T-helper 2 cell treated with Interferon-gamma antibody and Interleukin-4, amounts not matched to agents 100 ng/mL and 5 ng/mL, for 36 hours (primary cell): ENCODE measurements around the gene CD63. TPM values are rescaled to one million over a fixed set of nuclear protein-coding genes. Genes with fewer than 3 reads are reported as not detected.

Experiments
- intact Hi-C: fragments of 100-400 bp; cut with micrococcal nuclease; formaldehyde crosslinking; loops from one replicate; pipeline ENCODE4 v1.15.1; 2023
- total RNA-seq: library from RNA; stranded (reverse); gene quantifications from 2 replicates; pipeline ENCODE4 v1.2.3, GENCODE V29; 2022

CD63 gene
- total RNA-seq, 1 donor from 2014 or later: 184 TPM

DNA sequence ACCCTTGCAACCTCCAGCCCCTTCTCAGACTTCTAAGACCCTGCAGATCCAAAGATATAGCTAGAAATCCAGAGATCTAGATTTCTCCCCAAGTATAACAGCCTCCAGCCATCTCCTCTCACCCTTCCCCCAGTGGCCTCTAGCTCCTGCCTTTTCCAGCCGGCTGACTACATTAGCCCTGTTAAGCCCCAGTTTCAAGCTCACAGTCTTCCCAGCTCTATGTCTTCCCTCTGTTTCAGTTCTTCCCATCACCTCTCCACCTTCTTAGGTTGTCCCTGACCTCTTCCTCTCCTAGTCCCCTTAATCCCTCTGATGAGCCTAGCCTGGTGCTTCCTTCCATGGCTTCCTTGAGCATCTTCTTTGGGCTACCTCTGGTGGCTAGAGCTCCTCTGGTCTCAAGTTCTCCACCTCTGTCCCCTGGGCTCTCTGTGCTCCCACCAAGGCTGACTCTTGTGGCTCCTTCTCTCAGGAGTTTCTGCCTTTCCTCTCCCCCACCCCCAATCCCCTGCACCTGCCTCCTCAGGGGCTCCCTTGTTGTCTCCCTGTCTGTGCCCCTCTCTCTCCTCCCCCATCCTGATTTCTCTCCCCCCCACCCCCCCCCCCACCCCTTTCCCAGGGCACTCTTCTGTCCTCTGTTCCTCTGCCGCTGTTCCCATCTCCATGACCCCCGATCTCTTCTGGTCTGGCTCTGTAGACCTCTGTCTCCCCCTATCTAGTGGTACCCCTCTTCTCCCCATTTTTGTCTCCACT is 13.3 kb upstream of the CD63 start:
- intact Hi-C loops: no loop called here

DNA sequence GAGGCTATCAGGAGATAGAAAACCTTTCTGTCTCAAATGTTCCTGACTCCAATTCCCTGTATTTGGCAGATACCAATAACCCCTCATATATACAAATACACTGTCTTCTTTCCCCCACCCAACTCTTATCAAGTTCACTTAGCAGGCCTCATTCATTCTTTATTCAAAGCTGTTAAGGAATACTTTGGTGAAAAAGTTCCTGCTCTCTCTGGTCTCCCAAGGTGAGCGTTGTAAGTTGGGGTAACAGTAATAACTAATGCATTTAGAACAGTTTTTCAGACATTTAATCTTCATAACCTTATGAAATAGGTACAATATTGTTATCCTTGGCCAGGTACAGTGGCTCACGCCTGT is 10.2 kb upstream of the CD63 start:
- intact Hi-C loops: loop anchor here (1.0 to 10.0 kb wide), 6 partner anchors 58 to 898 kb away; partner anchors contain the start of genes RPL41, SARNP and ZC3H10

GRCh38 chr12:55738123-55739024 is 9.6 kb upstream of the CD63 start:
- intact Hi-C loops: loop anchor here (1.0 to 10.0 kb wide), 10 partner anchors 8 to 899 kb away; partner anchors contain the start of genes PYM1, RPL41, RPS26 and SARNP

GRCh38 chr12:55737581-55738122 is 8.8 kb upstream of the CD63 start:
- intact Hi-C loops: loop anchor here (1.0 to 10.0 kb wide), 9 partner anchors 7 to 900 kb away; partner anchors contain the start of genes PYM1, RPL41, RPS26 and SARNP

DNA sequence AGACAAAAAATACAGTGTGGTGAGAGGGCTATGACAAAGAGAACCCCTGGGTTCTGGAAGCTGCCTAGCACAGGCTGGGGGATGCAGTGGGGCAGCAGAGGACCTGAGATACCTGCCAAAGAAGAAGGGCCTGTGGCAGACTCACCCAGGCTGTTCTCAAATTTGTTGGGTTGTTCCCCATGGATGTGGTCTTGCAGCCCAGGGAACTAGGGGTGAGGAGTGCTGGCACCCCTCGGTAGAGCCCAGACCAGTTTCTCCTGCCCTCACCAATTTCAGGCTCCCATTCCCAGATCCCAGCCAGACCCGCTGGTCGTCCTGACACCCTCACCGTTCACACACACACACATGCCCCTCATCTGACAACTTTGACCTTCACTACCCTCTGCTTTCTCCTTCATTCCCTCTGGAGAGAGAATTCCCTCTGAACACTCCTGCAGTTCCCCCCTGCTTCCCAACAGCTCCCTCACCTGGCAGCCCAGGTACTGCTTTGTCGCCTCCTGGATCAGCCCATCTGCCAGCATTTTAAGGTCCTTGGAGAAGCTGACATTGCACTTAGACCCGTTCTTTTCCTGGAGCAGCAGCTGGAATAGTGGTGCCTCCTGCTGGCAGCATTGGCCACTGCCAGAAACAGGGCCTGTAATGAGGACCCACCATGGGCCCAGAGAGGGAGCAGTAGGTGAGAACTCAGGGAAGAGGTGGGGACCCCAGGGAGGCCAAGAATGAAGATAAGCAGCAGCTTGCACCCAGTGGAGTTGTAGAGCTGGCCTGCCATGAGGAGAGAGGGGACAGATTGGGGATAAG is 8.2 kb upstream of the CD63 start:
- intact Hi-C loops: loop anchor here (1.0 to 10.0 kb wide), 4 partner anchors 13 to 900 kb away; partner anchors contain the start of genes RPL41 and ZC3H10

DNA sequence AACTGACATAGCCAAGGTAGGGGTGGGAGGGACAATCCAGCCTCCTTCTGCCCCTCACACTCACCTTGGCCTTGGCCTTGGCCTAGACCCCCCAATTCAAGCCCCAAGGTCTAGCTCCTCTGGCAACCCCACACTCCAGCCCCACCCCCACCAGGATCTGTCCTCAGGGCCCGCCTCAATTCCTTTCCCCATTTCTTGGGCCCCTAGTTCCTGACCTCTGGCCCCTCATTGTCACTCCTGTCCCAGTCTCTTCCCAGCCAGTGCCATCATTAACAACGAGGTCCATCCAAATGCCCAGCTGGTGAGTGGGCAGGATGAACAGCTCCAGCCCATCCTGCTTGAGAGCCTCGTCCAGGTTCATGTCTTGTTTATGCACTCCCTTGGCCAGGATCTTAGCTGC is 7.3 kb upstream of the CD63 start:
- intact Hi-C loops: loop anchor here (5.0 to 10.0 kb wide), 3 partner anchors 91 to 901 kb away; partner anchors contain the start of genes RPL41 and ZC3H10

DNA sequence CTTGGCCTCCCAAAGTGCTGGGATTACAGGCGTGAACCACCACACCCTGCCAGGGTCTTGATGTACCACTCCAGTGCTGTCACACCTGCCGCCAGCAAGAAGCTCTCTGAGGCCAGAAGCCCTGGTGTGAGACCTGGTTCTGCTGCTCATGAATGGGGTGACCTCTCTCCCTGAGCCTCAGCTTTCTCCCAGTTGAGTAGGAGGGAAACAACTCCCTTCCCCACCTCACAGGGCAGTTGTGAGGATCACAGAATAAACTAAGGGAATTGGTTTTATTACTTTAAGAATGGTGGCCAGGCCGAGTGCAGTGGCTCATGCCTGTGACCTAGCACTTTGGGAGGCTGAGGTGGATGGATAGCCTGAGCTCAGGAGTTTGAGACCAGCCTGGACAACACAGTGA is 5.8 kb upstream of the CD63 start:
- intact Hi-C loops: loop anchor here (10.0 kb wide), 1 partner anchor 90 kb away; no protein-coding TSS in a partner anchor

GRCh38 chr12:55733858-55734257 is 5.0 kb upstream of the CD63 start:
- intact Hi-C loops: loop anchor here (10.0 kb wide), 1 partner anchor 89 kb away; no protein-coding TSS in a partner anchor

DNA sequence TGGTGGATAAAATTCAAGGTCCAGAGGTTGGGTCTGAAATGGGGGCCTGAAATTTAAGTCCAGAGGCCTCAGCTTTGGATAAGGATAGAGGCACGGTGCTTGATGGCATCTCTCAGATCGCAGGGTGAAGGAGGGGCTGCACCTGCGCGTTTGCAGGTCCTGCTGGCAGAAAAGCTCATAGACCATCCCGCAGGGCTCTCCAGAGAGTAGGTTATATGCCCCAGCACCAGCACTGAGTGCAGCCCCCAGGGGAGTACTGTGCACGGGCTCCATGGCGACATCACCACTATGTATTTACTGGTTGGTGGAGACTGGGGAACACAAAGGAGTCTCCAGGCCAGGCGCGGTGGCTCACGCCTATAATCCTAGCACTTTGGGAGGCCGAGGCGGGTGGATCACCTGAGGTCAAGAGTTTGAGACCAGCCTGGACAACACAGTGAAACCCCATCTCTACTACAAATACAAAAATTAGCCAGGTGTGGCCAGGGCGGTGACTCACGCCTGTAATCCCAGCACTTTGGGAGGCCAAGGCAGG is 4.3 kb upstream of the CD63 start:
- intact Hi-C loops: loop anchor here (10.0 kb wide), 1 partner anchor 88 kb away; no protein-coding TSS in a partner anchor

DNA sequence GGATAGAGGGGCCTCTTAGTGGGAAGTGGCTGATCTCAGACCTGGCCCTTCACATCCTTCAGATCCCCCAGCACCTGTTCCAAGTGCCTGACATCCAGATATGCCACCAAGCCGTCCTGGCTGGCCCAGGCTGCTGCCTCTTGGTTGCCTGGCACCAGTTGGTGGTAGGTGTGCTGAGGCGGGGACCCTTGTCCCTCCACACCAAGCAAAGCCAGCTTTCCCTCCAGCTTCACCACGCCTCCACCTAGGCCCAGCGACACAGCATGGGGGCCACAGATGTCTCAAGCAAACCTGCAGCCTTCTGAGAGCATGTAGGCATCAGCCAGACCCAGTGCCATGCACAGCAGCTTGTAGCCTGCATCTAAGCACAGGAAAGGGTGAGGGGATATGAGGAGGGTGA is 3.5 kb upstream of the CD63 start:
- intact Hi-C loops: loop anchor here (10.0 kb wide), 1 partner anchor 87 kb away; no protein-coding TSS in a partner anchor

DNA sequence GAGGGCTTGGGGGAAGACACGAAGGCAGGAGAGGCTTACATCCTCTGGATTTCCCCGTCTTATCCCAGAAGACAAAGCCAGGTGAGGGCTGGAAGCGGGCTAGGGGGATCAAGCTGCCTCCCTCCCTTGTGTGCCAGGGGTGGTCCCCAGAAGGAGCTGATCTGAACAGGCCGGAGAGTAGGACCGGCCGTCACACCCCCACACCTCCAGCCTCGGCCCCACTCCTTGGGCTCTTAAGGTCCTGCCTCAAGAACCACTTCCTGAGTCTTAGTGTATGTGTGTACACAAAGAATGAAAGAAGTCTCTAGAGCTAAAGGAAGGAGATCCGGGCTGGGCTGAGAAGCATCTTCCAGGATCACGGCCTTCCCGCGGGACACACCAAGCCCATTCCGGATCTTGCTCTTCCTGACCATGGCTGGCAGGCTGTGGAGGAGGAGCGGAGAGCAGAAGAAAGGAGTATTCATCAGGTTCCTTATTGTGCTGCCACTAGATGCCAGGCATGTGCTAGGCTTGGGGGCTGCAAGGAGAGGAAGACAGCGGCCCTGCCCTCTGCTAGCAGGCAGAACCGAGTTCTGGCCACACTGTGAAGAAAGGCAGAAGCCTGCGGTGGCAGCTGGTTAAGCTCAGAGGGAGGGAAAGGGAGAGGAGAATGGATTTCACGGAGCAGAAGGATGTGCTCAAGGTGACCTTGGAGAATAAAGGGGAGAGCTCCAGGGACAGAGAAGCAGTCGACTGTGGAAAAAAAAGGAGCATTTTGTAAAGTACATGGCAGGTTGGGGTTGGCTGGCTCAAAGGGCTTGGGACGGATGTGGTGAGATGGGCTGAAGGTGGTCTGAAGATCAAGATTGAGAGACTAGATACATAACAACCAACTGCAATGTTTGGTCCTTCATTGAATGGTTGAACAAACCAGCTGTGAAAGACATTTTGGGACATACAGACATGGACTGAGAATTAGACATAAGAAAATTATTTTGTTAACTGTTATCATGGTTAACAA is 1.3 kb upstream of the CD63 start:
- intact Hi-C loops: loop anchor here (1.0 to 10.0 kb wide), 4 partner anchors 8 to 87 kb away; partner anchors contain the start of genes BLOC1S1 and SARNP

- intact Hi-C loops: no loop called here
These were observed 447 bp downstream of the CD63 start for GRCh38 chr12:55728186-55728938.

GRCh38 chr12:55727643-55728185 is 1.1 kb downstream of the CD63 start:
- intact Hi-C loops: no loop called here

GRCh38 chr12:55726971-55727370 is 1.8 kb downstream of the CD63 start:
- intact Hi-C loops: no loop called here

GRCh38 chr12:55725556-55725955 is 3.3 kb downstream of the CD63 start:
- intact Hi-C loops: no loop called here

DNA sequence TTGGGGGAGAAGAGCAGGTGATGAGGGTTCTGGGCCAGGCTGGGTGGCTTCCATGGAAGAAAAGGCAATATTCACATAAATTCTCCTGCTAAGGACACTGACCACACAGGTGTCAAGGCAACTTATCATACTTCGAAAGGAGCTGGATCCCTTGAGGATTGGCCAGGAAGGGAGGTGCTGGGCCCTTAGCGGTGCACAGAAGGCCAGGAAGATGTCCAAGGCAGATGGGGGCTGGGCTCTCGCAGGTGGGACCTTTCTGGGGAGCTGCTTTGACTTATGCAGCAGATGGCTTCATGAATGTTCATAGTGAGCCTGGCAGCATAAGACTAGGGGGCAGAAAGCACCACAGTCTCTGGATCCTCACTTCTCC is 3.9 kb downstream of the CD63 start:
- intact Hi-C loops: loop anchor here (1.0 kb wide), 1 partner anchor 12 kb away; no protein-coding TSS in a partner anchor

DNA sequence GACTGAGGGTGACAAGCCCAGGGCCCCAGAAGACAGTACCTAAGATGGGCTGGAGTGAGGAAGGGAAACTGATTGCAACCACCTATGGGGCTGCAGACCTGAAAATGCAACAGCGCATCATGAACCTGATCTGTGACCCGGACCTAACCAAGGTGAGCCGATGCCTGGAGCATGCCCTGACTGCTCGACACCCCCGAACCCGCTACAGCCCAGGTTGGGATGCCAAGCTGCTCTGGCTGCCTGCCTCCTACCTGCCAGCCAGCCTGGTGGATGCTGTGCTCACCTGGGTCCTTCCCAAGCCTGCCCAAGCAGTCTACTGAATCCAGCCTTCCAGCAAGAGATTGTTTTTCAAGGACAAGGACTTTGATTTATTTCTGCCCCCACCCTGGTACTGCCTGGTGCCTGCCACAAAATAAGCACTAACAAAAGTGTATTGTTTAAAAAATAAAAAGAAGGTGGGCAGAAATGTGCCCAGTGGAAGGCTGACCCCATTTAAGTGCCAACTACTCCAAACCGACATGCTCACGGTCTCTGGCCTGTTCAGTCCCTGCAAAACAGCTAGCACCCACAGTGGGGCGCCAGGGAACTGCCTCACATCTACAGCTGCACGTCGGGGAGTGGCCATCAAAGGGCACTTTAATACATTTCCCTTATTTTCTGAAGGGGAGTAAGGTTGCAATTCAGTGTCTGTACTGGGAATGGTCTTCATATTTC is 4.4 kb downstream of the CD63 start:
- intact Hi-C loops: loop anchor here (1.0 kb wide), 1 partner anchor 13 kb away; no protein-coding TSS in a partner anchor
